ENCODE data around the gene STXBP4.
A peak's percentile ranks its signal among the peaks of the same experiment; 100 is the strongest.

STXBP4 gene

GRCh38 chr17:55056526-55056925, 88.0 kb downstream of the STXBP4 start:
- Mint-ChIP-seq H3K4me3 (no peak overlapping the region), H3K27ac (no peak overlapping the region), H3K36me3 (ENCODE audit: low read depth) (peaks cover 5% of the 10 kb centered on the region), H3K27me3 (ENCODE audit: low read depth) (no peaks in the 10 kb centered on the region), H3K9me3 (no peaks in the 10 kb centered on the region), H3K4me1 (no peaks in the 10 kb centered on the region)
- TF ChIP-seq, protein P1, sequence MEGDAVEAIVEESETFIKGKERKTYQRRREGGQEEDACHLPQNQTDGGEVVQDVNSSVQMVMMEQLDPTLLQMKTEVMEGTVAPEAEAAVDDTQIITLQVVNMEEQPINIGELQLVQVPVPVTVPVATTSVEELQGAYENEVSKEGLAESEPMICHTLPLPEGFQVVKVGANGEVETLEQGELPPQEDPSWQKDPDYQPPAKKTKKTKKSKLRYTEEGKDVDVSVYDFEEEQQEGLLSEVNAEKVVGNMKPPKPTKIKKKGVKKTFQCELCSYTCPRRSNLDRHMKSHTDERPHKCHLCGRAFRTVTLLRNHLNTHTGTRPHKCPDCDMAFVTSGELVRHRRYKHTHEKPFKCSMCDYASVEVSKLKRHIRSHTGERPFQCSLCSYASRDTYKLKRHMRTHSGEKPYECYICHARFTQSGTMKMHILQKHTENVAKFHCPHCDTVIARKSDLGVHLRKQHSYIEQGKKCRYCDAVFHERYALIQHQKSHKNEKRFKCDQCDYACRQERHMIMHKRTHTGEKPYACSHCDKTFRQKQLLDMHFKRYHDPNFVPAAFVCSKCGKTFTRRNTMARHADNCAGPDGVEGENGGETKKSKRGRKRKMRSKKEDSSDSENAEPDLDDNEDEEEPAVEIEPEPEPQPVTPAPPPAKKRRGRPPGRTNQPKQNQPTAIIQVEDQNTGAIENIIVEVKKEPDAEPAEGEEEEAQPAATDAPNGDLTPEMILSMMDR (IDR thresholded peaks at IDR 0.05; ENCODE audit: unreplicated experiment in 3 of 3) = no peak

DNA sequence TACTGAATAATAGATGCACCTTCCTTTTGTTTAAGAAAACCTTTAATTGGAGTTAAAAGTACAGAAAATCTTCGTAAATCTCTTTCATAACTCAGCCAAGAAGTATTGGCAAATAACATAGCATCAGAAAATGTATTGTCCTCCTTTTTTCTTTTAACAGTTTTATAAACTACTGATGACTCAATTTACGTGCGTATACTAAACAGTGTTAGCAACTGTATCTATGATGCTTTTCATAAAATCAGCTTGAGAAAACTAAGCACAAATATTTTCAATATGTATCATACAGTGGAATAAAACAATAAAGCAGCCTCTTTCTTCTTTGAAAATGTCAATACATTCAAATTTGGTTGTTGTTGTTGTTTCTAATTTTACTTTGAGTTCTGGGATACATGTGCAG, 88.6 kb downstream of the STXBP4 start:
- H3K27ac Mint-ChIP-seq = no peak overlapping the region
- H3K4me1 Mint-ChIP-seq = no peaks in the 10 kb centered on the region
- peaks cover 5% of the 10 kb centered on the region for H3K36me3 Mint-ChIP-seq (ENCODE audit: low read depth)
- no peak overlapping the region for H3K4me3 Mint-ChIP-seq
- H3K9me3 Mint-ChIP-seq = no peaks in the 10 kb centered on the region
- TF ChIP-seq, protein P1 (IDR thresholded peaks at IDR 0.05; ENCODE audit: unreplicated experiment in 3 of 3) = no peak
- no peaks in the 10 kb centered on the region for H3K27me3 Mint-ChIP-seq (ENCODE audit: low read depth)

GRCh38 chr17:55059724-55060123, 91.2 kb downstream of the STXBP4 start:
- Mint-ChIP-seq H3K9me3 (no peaks in the 10 kb centered on the region), H3K4me3 (no peak overlapping the region), H3K27me3 (ENCODE audit: low read depth) (no peaks in the 10 kb centered on the region), H3K27ac (no peak overlapping the region), H3K4me1 (no peaks in the 10 kb centered on the region), H3K36me3 (ENCODE audit: low read depth) (peaks cover 5% of the 10 kb centered on the region)
- TF ChIP-seq, protein P1 (IDR thresholded peaks at IDR 0.05; ENCODE audit: unreplicated experiment in 3 of 3) = no peak

DNA sequence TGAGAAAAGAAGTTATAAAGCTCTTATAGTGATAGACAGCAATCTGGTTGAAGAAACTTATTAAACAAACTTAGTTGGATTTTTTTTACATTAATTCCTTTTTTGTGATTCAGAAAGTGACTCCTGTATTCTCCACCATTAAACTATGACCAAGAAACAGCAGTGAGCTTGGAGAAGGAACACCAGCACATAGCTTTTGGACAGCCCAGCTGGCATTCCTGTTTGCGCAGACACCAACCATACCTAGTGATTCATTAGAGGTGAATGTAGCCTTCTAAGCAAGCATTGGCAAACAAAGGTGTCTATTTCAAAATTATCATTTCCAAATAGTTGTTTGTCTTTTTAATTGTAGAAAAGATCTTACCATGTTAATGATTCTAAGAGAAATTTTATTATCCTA, 94.4 kb downstream of the STXBP4 start:
- Mint-ChIP-seq H3K9me3 (no peaks in the 10 kb centered on the region), H3K27me3 (ENCODE audit: low read depth) (no peaks in the 10 kb centered on the region), H3K27ac (no peak overlapping the region), H3K36me3 (ENCODE audit: low read depth) (no peaks in the 10 kb centered on the region), H3K4me3 (no peak overlapping the region), H3K4me1 (peaks cover 11% of the 10 kb centered on the region)
- TF ChIP-seq, protein P1 (IDR thresholded peaks at IDR 0.05; ENCODE audit: unreplicated experiment in 3 of 3) = no peak

DNA sequence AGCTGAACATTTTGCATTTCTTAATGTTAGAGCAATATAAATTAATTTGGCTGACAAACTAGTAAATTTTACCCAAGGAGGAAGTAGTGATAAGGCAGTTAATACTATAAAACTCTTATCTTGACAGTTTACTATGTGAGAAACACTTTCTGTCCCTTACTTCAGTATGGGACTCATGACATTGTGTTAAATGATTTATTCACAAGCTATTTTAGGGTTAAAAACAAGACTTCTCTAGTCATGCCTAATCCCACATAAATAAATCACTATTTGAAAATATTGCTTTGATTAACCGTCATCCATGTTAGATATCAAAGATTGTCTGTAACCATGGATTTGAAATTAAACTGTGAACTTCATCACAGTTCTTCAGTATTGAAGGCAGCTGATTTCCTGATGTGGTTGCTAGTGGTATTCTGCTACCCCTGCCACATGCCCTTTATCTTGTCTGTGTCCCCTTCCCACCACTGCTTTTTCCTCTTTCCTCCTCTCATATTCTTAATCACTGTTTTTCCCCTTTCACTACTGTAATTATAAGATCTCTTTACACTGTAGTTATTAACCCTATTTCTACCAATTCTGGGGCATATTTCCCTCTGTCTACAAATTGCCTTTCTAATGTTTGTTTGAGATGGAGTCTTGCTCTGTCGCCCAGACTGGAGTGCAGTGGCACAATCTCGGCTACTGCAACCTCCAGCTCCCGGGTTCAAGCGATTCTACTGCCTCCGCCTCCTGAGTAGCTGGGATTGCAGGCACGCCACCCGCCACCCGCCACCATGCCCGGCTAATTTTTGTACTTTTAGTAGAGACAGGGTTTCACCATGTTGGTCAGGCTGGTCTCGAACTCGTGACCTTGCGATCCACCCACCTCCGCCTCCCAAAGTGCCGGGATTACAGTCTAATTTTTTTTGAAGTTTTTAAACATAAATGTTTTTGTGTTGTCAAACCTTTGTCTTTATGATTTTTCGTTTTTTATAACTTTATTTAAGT, 95.6 kb downstream of the STXBP4 start:
- Mint-ChIP-seq H3K36me3 (ENCODE audit: low read depth) (no peaks in the 10 kb centered on the region), H3K4me1 (peaks cover 22% of the 10 kb centered on the region), H3K27ac (peak overlapping the region in 1 of 3 experiments; percentile 40), H3K9me3 (no peaks in the 10 kb centered on the region), H3K4me3 (no peak overlapping the region), H3K27me3 (ENCODE audit: low read depth) (no peaks in the 10 kb centered on the region)
- TF ChIP-seq, protein P1 (IDR thresholded peaks at IDR 0.05; ENCODE audit: unreplicated experiment in 3 of 3) = no peak

Data from nephron (organoid).